GM19240 (cell line): Measurements from ENCODE around the gene ADCY2.

ENCODE experiments used
- DNase-seq: peaks from one replicate; pipeline ENCODE4 v3.0.0; 2011; ENCODE audit warnings: low spot score; ENCODE audit not compliant: insufficient read length

Gene ADCY2

GRCh38 chr5:7728076-7728475, 332.1 kb downstream of the ADCY2 start:
- no peak for DNase-seq

- no peak for DNase-seq
Observed at GRCh38 chr5:7741415-7742065, 345.6 kb downstream of the ADCY2 start.

- DNase-seq: no peak
Observed at GRCh38 chr5:7742241-7742656, 346.3 kb downstream of the ADCY2 start.

GRCh38 chr5:7745882-7746610, 350.1 kb downstream of the ADCY2 start:
- DNase-seq: peak; percentile 2

- DNase-seq: no peak
Observed at GRCh38 chr5:7747728-7748127, 351.8 kb downstream of the ADCY2 start.

GRCh38 chr5:7749626-7750025, 353.7 kb downstream of the ADCY2 start:
- no peak for DNase-seq

- DNase-seq: no peak
Observed at GRCh38 chr5:7751874-7752273, 355.9 kb downstream of the ADCY2 start.

GRCh38 chr5:7753181-7753580, 357.2 kb downstream of the ADCY2 start:
- no peak for DNase-seq

- DNase-seq: no peak
Observed at GRCh38 chr5:7753596-7753995, 357.7 kb downstream of the ADCY2 start.

GRCh38 chr5:7754490-7754889, 358.6 kb downstream of the ADCY2 start:
- DNase-seq: no peak

GRCh38 chr5:7754997-7755596, 359.2 kb downstream of the ADCY2 start:
- peak; percentile 20 for DNase-seq

GRCh38 chr5:7755958-7756357, 360.0 kb downstream of the ADCY2 start:
- DNase-seq: no peak

- DNase-seq: no peak
Observed at GRCh38 chr5:7756453-7756852, 360.5 kb downstream of the ADCY2 start.

GRCh38 chr5:7759257-7759871, 363.4 kb downstream of the ADCY2 start:
- DNase-seq: no peak

GRCh38 chr5:7759951-7760580, 364.1 kb downstream of the ADCY2 start:
- DNase-seq: no peak

GRCh38 chr5:7762267-7762666, 366.3 kb downstream of the ADCY2 start:
- no peak for DNase-seq

GRCh38 chr5:7763621-7764072, 367.7 kb downstream of the ADCY2 start:
- no peak for DNase-seq

GRCh38 chr5:7764452-7764851, 368.5 kb downstream of the ADCY2 start:
- no peak for DNase-seq

GRCh38 chr5:7770436-7770835, 374.5 kb downstream of the ADCY2 start:
- no peak for DNase-seq

GRCh38 chr5:7772141-7772540, 376.2 kb downstream of the ADCY2 start:
- DNase-seq: no peak

- DNase-seq: no peak
Observed at GRCh38 chr5:7773178-7773577, 377.2 kb downstream of the ADCY2 start.

- no peak for DNase-seq
Observed at GRCh38 chr5:7776442-7776841, 380.5 kb downstream of the ADCY2 start.
